Ovary (tissue), 3 donors: Measurements from ENCODE around the gene CPEB2.

ENCODE experiments used
- CTCF ChIP-seq, 3 donors: fragments of 450-650 bp in 2 of 3; fragments of 200-600 bp in 1 of 3; IDR thresholded peaks; one replicate each; pipeline versions ENCODE4 v1.5.1 to v1.8.0; 2016 to 2022; ENCODE audit warnings: antibody characterized with exemption in 3 of 3, mild to moderate bottlenecking in 1 of 3
- POLR2A ChIP-seq: fragments of 450-650 bp; IDR thresholded peaks from one replicate; pipeline ENCODE4 v1.6.1; 2017; ENCODE audit warnings: antibody characterized with exemption, mild to moderate bottlenecking, moderate library complexity
- donor health status: DM: no; HTN: no; CAD: no.

GRCh38 chr4:14965071-14965470 lies 37.2 kb upstream of the CPEB2 start:
- TF ChIP-seq POLR2A (no peak), CTCF (IDR thresholded peaks at IDR 0.05) (no peak)
